HG03066 (cell line): ENCODE measurements around the gene STAT4.

ENCODE experiments used
- ATAC-seq: cut with Tn5 transposase; IDR thresholded peaks from one replicate; pipeline ENCODE4 v1.9.1; 2021; ENCODE audit warnings: low read depth; ENCODE audit not compliant: unreplicated experiment

The STAT4 gene

DNA sequence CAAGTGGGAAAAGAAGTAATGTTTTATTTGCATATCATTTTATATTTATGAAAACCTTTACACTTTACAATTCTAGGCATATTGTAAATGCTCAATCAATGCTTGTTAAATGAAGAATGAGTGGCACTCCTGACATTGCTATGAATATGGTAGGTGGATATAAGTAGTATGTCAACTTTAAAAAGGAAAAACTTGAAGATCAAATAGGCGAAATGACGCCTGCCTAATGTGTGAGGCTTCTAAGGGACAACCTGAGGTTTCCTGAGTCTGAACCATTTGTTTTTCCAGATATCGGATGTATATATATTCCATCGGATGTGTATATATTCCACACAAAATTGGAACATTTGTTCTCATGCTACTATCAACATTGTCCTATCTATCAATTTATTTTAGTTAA, 1.4 kb downstream of the STAT4 start:
- ATAC-seq: no peak

DNA sequence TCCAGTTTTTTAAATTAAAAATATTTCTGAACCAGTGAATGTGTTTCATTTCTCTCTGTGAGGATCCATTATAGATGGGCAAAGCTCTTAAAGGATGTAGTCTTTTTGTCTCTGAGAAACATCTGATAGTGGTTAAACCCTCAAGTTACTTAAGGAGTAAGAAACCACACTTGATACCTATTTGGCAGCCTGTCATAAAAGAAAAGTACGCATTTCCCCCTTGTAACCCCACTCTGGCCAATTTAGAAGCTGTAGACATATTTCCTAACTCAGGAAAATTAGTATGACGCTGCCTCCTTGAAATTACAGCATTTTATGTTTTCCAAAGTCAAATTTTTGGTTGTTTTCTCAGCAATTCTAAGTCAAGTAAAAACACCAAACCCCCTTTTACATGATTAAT, 2.0 kb downstream of the STAT4 start:
- ATAC-seq: no peak

DNA sequence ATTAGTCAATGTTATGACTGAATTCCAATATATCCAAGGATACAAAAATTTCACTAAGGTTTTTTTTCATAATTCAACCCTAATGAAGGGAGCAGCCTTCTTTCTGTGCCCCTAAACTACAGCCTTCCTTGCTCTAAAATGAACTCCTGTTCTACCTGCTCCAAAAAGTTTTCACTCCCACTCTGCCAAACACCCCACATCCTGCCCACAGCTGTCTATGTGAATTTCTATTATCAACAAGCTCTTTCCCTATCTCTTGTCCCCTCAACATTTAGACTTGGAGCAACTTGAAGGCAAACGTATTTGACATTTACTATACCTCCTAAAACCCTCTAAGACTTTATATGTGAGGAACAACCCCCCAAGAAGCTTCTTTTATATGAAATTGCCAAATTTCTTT, 2.5 kb downstream of the STAT4 start:
- no peak for ATAC-seq

DNA sequence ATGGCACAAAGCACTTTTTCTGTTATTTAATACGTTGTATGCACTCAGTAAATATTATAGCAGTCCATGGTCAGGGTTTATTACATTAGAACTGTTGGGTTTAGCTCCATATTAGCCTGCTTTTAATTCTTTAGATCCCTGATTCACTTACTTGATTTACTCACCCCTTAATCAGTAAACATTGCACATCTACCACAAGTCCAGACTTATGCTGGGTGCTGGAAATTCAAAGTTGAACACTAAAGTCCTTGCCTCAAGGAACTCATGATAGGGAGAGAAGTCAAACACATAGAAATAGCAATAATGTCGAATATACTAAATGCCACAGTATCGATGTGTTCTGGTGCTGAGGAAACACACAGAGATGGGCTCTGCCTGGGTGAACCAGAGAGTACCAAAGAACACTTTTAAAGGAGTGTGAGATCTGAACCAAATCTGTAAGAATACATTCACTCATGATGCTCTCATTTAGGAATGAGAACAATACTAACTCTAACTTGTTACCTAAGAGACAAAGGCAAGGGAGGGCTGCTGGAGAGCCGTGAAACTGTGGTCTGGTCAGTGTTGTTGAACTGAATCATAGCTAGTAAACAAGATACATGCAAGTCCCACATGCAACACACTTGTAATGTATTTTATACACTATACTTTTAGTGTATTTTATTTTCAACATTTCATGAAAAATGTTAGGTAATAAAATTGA, 4.9 kb downstream of the STAT4 start:
- no peak for ATAC-seq

DNA sequence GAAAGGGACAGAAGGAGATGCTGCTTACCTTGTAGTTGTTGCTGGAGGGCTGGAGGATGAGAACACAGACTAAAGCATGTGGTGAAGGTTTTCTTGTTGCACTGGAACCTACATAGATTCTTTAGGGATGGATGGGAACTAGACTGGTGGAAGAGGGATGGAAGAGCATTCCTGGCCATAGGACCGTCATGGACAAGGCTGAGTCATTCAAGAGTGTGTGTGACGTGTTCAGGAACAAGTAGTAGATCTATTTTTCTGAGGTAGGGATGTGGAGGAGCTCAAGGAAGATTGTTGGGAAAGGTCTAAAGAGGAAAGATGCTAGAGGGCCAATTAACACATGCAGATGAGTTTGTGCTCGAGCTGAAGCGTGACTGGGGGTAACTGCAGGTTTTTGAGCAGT, 6.6 kb downstream of the STAT4 start:
- no peak for ATAC-seq

DNA sequence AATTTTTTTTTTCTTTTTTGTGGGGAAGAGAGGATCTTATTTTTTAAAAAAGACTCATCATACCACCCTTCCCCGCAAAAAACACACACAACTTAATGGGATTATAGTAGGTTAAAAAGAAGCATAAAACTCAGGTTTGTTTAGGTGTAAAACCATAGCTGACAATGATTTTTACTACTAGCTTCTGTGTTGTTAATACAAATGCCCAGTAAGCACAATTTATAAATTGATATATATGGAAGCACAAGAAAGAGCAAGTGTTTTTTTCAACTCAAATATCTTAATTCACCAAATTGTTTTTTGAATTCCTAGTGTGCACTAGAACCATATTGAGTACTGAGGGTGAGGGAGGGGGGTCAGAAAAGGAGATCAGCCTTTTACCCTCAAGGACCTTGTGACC, 7.0 kb downstream of the STAT4 start:
- no peak for ATAC-seq

DNA sequence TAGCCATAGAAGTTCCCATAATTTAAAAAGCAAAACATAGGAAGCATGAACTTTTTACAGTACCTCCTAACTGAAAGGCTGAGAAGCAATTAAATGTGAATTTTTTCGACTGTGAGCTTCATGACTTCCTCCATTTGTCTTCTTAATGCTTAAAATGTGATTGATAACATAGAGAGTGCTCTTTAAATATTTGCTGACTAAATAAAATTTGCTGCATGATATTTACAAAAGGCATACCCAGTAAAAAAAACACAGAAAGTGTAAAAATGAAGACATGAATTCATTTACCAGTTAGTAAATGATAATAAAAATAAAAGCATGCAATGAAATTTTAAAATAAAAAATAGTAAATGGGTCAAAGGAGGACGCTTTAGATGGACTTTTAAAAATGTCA, 21.9 kb downstream of the STAT4 start:
- ATAC-seq: no peak

DNA sequence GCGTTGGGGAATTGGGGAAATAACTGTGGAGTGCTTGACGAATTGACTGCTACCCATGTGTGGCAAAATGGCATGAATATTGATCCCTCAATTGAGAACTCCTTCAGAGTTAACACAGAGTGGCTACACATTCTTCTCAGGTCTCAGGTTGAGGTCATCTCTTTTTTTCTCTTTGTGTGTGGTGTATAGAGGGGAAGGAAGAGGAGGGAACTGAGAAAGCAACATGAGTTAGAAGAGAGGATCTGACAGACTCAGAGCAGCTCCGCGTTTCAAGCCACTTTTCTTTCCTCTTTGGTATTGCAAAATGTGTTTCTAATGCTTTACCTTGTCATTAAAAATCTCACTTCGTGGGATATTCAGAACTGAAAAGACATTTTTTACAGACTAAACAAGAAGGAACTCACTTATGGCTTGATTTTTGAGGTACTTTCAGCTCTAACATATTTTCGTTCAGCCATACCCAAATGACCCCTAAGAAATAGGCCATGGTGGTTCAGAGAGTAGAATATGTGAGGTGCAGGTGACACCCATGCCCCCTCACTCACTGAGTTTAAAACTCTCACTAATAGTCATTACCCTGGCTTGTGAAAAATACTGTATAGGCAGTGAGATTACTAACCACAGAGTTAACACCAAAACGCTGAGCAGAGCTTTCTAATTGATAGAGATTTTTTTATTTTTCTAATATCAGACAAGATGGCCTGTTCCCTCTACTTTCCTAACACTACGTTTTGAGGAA, 22.5 kb downstream of the STAT4 start:
- ATAC-seq: peak; percentile 84

DNA sequence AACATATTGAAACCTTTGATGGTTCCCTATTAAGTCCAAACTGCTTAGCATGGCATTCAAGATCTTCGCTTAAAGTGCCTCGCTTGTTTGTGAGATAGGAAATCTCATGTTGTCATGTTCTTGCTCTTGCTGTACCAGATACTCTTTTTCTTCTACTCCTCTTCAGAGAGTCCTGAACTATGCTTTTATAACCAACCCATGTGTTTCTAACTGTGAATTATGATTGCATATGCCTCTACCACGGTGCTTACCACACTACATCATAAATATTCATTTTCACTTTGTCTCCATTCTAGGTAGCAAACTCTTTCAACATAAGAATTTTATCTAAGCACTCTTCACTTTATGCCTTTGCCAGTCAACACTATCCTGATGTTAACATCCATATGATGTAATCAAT, 23.6 kb downstream of the STAT4 start:
- no peak for ATAC-seq

DNA sequence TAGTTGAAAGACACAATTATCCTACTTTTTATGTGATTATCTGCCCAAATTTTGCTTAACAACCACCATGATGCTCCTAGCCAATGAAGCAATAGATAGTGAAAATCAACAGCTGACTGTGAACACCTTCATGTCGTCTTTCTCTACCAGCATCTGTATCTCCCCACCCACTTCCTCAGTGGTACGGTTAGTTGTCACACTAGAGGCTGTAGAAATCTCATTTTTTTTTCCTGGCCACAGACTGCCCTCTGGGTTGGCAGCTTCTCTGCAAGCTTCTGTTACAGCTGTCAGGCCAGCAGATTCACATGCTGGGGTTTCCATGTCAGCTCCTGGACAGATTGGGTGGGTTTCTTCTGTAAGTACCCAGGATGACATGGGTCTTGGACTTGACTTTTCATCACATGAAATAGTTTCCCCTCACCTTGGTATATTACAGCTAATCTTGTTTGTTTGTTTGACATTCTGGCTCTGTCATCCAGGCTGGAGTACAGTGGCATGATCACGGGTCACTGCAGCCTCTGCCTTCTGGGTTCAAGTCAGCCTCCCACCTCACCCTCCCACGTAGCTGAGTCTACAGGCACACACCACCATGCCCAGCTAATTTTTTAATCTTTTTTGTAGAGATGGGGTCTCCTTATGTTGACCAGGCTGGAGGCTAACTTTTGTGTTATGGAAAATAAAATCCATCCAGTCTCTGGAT, 24.3 kb downstream of the STAT4 start:
- no peak for ATAC-seq

DNA sequence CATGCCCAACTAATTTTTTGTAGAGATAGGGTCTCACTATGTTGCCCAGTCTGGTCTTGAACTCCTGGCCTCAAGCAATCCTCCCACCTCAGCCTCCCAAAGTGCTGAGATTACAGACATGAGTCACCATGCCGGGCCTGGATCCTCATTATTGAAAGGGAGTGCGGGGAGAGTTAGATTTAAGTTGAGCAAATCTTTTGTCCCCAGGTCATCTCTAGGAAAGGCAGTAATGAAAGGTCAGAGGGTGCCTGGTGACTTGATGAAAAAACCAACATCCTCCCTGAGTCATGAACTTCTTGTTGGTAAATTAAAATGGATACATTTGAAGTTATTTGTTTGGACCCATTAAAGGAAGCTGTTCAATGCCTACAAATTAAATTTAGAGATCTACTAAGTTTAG, 25.1 kb downstream of the STAT4 start:
- no peak for ATAC-seq

DNA sequence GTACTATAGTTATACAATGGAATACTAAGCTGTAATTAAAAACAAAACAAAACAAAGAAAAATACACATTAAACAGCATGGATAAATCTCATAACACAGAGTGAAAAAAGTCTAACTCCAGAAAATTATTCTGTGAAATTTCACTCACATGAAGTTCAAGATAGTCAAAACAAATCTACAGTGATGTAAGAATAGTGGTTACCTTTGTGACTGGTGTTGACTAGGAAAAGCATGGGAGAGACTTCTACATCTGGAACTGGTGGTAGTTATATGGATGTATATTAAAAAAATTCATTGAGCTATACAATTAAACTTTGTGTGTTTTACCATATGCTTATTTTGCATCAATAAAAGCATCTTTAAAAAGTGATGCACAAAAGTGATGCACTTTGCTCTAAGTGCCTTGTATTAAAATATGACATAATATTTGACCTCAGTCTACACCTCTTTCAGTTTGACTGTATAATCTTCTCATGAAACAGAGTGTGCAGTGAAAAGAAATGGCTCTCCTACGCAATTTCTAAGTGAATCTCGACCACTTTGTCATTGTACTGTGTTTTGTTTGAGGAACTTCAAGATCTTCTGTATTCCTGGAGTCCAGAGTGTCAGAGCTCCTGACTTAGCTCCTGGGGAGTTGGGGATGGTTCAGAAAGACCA, 28.0 kb downstream of the STAT4 start:
- no peak for ATAC-seq

DNA sequence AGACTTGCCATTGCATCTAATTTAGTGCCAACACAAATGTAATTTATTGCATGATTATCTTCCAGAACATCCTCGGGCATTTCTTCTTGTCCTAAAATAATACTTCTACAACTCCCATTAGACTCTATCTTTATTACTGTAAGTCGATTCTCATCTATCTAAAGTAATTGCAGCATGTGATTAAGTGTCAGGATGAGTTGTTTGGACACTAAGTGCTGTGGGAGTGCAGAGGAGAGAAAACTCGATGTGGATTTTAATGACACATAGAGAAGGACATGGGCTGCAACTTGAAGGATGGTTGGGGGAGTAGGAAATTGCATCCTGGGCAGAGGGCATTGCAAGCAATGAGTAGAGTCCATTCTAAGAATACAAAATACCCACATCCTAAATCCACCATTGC, 33.5 kb downstream of the STAT4 start:
- ATAC-seq: no peak

DNA sequence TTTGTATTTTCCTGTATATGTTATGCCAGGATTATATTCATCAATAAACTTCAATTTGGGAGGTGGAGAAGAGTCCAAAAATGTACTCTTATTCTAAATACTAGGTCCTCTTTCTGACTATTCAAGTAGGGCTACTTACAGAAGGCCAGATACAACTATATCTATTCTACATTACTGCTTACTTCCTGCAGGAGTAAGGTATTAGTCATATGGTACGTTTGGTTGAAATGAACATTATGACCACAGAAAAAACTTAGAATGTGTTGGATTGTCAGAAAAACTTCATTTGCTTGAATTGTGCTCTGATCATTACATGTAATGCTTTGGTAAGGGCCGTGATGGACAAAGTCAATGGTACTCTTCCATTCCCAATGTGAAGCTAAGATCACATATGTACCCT, 35.0 kb downstream of the STAT4 start:
- peak; percentile 24 for ATAC-seq

DNA sequence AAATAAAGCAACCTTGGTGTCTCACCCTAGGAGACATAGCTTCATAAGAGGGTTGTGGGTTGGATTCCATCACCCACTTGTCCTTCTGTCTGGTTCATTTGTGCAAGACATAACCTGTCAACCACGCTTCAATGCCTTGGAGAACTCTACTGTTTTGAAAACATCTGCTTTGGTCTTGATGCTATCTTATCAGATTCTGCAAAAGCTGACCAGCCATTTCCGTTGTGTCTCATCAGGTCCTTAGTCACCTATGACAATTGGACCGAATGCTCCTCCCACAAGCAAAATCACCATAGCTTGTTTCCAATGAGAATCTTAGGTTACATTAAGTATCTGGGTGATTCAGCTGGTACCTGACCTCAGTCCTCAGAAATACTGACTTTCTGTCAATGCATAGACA, 35.4 kb downstream of the STAT4 start:
- ATAC-seq: peak; percentile 56

DNA sequence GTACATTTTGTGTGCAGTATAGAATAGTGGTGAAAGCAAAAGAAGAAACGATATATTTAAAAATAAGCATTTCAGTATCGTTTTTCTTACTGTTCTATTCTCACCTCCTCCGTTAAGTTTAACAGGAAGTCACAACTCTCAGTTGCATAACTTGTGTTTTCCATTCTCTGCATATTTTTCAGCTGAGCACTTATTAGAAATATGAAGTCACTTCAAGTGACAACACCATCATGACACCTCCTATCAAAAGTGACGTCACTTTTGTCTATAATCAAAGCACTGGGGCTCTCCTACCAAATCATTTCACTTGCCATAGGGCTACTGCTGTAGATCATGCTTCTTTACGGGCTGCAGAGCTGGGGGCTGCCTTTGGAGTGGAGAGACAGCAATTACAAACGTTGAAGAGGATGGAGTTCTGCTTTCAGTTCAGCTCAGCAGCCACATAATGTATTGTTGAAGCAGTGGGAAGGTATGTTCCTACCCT, 36.3 kb downstream of the STAT4 start:
- peak; percentile 64 for ATAC-seq

DNA sequence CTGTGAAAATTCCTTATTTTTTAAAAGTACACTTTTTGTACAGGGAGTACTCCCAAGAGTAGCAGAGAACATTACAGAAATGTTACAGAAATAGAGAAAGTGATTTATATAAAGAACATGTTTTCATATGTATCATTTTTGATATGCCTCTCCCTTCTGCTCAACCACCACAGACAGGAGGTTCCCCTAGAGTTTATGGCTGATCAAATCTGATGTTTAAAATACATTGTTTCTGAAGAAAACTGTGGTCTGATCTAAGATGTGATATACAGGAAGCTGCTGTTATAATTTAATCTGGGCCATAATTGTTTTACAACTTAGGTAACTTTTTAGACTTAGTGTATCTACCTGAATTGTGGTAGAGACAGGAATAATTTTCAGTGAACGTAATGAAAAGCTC, 37.0 kb downstream of the STAT4 start:
- no peak for ATAC-seq

DNA sequence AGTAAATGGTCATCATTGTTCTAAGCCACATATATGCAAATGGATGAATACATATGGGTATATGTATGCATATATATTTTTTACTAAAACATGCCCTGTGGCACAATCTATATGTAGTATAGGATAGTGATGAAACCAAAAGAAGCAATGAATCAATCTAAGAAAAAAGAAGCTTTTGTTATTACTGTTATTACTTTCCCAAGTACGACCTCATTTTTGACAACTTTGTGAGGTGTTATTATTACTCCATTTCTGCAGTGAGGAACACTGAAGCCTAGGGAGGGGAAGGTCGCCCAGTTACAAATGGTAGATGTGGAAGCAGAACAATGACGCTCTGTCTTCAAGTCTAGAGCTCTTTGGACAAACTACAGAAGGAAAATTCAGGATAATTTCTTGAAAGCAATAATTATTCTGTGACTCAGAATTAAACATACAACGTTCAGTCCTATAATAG, 38.3 kb downstream of the STAT4 start:
- no peak for ATAC-seq

DNA sequence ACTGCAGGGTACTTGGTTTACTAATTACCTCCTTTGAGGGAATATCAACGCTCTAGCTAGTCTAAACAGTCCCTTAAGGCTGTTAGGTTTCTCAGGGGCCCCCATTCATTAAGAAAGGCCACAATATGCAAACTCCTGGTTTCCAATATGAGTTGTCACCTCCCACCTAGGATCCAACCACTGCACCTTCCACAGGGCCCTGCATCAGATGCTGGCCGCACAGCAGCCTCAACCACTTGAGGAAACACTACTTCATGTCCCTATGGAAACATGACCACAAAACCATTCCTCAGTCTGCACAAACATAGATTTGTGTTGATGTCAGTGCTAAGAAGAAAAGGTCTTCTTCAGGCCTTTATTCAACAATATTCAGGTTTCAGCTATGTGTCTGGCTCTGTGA, 40.9 kb downstream of the STAT4 start:
- ATAC-seq: peak; percentile 25

DNA sequence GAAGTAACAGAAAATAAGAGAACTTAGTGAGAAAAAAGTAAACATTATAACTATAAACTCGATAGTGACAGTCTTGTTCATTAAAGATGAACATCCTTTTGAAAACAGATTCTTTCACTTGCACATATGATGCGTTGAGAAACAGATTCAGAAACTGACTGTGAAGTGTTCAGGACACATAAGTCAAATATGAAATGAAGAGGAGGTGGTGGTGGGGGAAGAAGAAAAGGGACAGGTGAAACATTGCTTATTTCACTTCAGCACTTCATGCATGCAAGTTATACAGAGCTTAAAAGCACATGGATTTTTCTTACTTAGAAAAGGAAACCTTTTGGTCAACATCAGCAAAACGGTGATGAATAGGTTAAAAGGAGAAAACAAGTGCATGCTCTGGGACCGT, 42.5 kb downstream of the STAT4 start:
- no peak for ATAC-seq

DNA sequence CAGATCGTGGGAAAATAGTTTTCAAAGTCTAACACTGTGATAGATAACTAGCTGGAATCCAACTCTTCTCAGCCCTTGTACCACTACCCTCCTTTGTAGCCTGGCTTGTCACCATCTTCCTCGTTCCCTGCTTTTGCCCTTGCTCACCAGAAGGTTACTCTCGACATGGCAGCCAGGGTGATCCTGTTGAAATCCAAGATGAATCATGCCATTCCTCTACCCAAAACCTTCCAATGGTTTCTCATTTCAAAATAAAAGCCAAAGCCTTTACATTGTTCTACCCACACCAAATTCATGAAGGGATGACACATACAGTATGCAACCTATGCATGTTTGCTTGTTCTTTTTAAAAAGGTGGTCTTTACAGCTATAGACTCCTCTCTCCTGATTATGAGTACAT, 45.7 kb downstream of the STAT4 start:
- ATAC-seq: no peak
